Neural cell (in vitro differentiated cells): ENCODE measurements around the gene REPIN1. TPM values are rescaled to one million over a fixed set of nuclear protein-coding genes. Genes with fewer than 3 reads are reported as not detected.

Experiments
- H2AFZ ChIP-seq: fragments of 200-600, 300-800 bp; sonication (generic), shearing (Covaris generic); 2 replicates; pipeline ENCODE4 v1.6.0; 2014; ENCODE audit warnings: low read depth, mild to moderate bottlenecking, antibody characterized with exemption, low read length, moderate library complexity
- H3F3A ChIP-seq: fragments of 200-600 bp; shearing (Covaris generic); 2 replicates; pipeline ENCODE4 v1.6.1; 2016; ENCODE audit warnings: mild to moderate bottlenecking, moderate library complexity, mixed read lengths, antibody characterized with exemption, low read length; ENCODE audit not compliant: insufficient read depth, poor library complexity, severe bottlenecking
- H3K27ac ChIP-seq: fragments of 200-600, 300-800 bp; sonication (generic), shearing (Covaris generic); 2 replicates; pipeline ENCODE4 v1.5.1; 2014; ENCODE audit warnings: mild to moderate bottlenecking, low read length, moderate library complexity
- H3K27me3 ChIP-seq: fragments of 300-800, 200-600 bp; sonication (generic), shearing (Covaris generic); 2 replicates; pipeline ENCODE4 v1.6.0; 2014; ENCODE audit warnings: mild to moderate bottlenecking, low read depth, low read length, moderate library complexity; ENCODE audit not compliant: insufficient read depth
- H3K36me3 ChIP-seq: fragments of 300-800, 200-600 bp; sonication (generic), shearing (Covaris generic); 2 replicates; pipeline ENCODE4 v1.5.1; 2014; ENCODE audit warnings: mild to moderate bottlenecking, antibody characterized with exemption, low read length, moderate library complexity; ENCODE audit not compliant: insufficient read depth
- H3K4me2 ChIP-seq: fragments of 300-800, 200-600 bp; sonication (generic), shearing (Covaris generic); 2 replicates; pipeline ENCODE4 v1.6.0; 2014; ENCODE audit warnings: mild to moderate bottlenecking, low read length
- H3K4me3 ChIP-seq: fragments of 300-800, 200-600 bp; sonication (generic), shearing (Covaris generic); 2 replicates; pipeline ENCODE4 v1.5.1; 2014; ENCODE audit warnings: mild to moderate bottlenecking, low read length, moderate library complexity
- H3K79me2 ChIP-seq: fragments of 200-600 bp; shearing (Covaris generic); replicated peaks from 2 replicates; pipeline ENCODE4 v1.6.0; 2014; ENCODE audit warnings: mild to moderate bottlenecking, low read length, moderate library complexity; ENCODE audit not compliant: insufficient read depth
- H3K9ac ChIP-seq: fragments of 300-800, 200-600 bp; sonication (generic), shearing (Covaris generic); 2 replicates; pipeline ENCODE4 v1.6.1; 2016; ENCODE audit warnings: mild to moderate bottlenecking, low read length, mixed read lengths
- H3K9me2 ChIP-seq: fragments of 200-600 bp; shearing (Covaris generic); 2 replicates; pipeline ENCODE4 v1.6.1; 2016; ENCODE audit warnings: mild to moderate bottlenecking, low read length, mixed read lengths; ENCODE audit not compliant: insufficient read depth
- H3K9me3 ChIP-seq: fragments of 200-600, 300-800 bp; sonication (generic), shearing (Covaris generic); 2 replicates; pipeline ENCODE4 v1.6.1; 2016; ENCODE audit warnings: mild to moderate bottlenecking, mixed run types, low read length, moderate library complexity, mixed read lengths
- H4K20me1 ChIP-seq: fragments of 200-600 bp; shearing (Covaris generic); 2 replicates; pipeline ENCODE4 v1.6.1; 2016; ENCODE audit warnings: mild to moderate bottlenecking, mixed run types; ENCODE audit not compliant: insufficient read depth
- EP300 ChIP-seq: fragments of 450-650 bp; conservative IDR thresholded peaks from 2 replicates; pipeline ENCODE4 v1.6.1; 2014; ENCODE audit warnings: antibody characterized with exemption, mild to moderate bottlenecking, moderate library complexity; ENCODE audit not compliant: poor library complexity, severe bottlenecking
- EZH2 ChIP-seq: fragments of 200-600, 300-800 bp; shearing (Covaris generic), sonication (generic); IDR thresholded peaks from 2 replicates; pipeline ENCODE4 v1.6.1; 2014; ENCODE audit warnings: antibody characterized with exemption, low read length, borderline replicate concordance, mild to moderate bottlenecking; ENCODE audit not compliant: insufficient read depth, poor library complexity, severe bottlenecking
- MXI1 ChIP-seq: fragments of 450-650 bp; conservative IDR thresholded peaks from 2 replicates; pipeline ENCODE4 v1.6.1; 2014; ENCODE audit warnings: antibody characterized with exemption, mild to moderate bottlenecking; ENCODE audit not compliant: poor library complexity, severe bottlenecking
- POLR2AphosphoS5 ChIP-seq: IDR thresholded peaks from 2 replicates; pipeline ENCODE4 v1.6.1; 2012
- RAD21 ChIP-seq: fragments of 450-650 bp; conservative IDR thresholded peaks from 2 replicates; pipeline ENCODE4 v1.6.1; 2014; ENCODE audit warnings: antibody characterized with exemption, mild to moderate bottlenecking, moderate library complexity
- SMC3 ChIP-seq: fragments of 450-650 bp; conservative IDR thresholded peaks from 2 replicates; pipeline ENCODE4 v1.6.1; 2014; ENCODE audit warnings: antibody characterized with exemption, mild to moderate bottlenecking, moderate library complexity; ENCODE audit not compliant: poor library complexity
- TAF1 ChIP-seq: IDR thresholded peaks from 2 replicates; pipeline ENCODE4 v1.6.1; 2012; ENCODE audit warnings: low read depth
- polyA plus RNA-seq: library from polyadenylated mRNA; depleted of rRNA; stranded (reverse); fragments of >200 nt; gene quantifications from 2 replicates; pipeline ENCODE4 v1.2.3, GENCODE V29; 2014
- TF ChIP-seq, protein P1 (sequence below): IDR thresholded peaks from 2 replicates; pipeline ENCODE4 v1.6.1; 2012; ENCODE audit warnings: borderline replicate concordance
- TF ChIP-seq, protein P2 (sequence below): fragments of 450-650 bp; IDR thresholded peaks from 2 replicates; pipeline ENCODE4 v1.5.1; 2014; ENCODE audit warnings: antibody characterized with exemption, mild to moderate bottlenecking, moderate library complexity; ENCODE audit not compliant: poor library complexity, severe bottlenecking

REPIN1 gene
- polyA plus RNA-seq, 1 donor from 2014 or later = 95.5 TPM

DNA sequence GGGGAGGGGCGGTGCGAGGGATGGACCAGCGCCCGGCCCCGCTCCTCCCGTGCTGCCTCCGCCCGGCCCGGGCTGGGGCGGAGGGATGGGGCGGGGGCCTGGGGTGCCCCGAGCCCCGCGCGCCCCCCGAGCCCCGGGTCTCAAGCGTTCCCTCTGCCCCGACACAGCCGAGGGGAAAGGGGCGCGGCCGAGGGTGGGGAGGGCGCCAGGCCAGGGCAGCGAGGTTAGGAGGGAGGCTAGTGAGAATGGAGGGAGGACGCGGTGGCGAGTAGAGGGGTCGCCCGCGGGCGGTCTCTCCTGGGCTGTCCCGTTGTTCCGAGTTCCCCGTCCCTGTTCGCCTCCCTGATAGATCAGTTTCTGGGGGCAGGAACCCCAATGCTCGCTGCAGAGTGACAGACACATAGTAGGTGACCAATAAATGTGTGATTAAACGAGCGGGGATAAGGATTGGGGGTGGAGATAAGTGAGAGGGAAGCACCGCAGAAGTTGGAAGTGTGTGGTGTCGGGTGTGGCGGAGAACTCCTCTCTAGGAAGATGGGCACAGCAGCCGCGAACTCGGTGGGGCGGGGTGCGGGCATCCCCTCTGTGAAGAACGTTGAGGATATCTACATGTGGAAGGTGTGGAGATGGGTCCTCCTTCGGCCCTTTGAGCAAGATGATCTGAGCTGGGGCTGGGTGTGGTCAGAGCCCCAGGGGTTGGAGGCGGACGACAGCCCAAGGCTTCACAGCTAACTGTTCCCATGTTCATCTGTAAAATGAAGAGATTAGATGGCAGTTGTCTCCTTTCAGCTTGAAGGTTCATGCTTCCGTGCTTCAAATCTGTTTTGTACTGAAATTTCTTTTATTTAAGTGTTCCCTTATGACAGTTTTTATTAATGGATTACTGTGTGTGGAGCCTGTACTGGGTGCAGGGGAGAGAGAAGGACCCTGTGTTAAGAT lies 11.1 kb downstream of the REPIN1 start:
- H3K79me2 ChIP-seq = peaks cover 57% of the 10 kb centered on the region
- H3K9ac ChIP-seq = peak overlapping the region; percentile 92
- H3K27ac ChIP-seq = peak overlapping the region; percentile 87
- H3K4me2 ChIP-seq = peak overlapping the region; percentile 99
- H3K4me3 ChIP-seq = peak overlapping the region; percentile 96
- peak overlapping the region; percentile 38 for H2AFZ ChIP-seq
- H3K36me3 ChIP-seq = no peaks in the 10 kb centered on the region
- no peaks in the 10 kb centered on the region for H3K27me3 ChIP-seq
- peaks cover 4% of the 10 kb centered on the region for H3F3A ChIP-seq
- H4K20me1 ChIP-seq = no peaks in the 10 kb centered on the region
- H3K9me3 ChIP-seq = no peaks in the 10 kb centered on the region
- no peaks in the 10 kb centered on the region for H3K9me2 ChIP-seq
- TF ChIP-seq EP300 (no peak), TAF1 (no peak), POLR2AphosphoS5 (no peak), MXI1 (no peak)
- TF ChIP-seq, protein P1, sequence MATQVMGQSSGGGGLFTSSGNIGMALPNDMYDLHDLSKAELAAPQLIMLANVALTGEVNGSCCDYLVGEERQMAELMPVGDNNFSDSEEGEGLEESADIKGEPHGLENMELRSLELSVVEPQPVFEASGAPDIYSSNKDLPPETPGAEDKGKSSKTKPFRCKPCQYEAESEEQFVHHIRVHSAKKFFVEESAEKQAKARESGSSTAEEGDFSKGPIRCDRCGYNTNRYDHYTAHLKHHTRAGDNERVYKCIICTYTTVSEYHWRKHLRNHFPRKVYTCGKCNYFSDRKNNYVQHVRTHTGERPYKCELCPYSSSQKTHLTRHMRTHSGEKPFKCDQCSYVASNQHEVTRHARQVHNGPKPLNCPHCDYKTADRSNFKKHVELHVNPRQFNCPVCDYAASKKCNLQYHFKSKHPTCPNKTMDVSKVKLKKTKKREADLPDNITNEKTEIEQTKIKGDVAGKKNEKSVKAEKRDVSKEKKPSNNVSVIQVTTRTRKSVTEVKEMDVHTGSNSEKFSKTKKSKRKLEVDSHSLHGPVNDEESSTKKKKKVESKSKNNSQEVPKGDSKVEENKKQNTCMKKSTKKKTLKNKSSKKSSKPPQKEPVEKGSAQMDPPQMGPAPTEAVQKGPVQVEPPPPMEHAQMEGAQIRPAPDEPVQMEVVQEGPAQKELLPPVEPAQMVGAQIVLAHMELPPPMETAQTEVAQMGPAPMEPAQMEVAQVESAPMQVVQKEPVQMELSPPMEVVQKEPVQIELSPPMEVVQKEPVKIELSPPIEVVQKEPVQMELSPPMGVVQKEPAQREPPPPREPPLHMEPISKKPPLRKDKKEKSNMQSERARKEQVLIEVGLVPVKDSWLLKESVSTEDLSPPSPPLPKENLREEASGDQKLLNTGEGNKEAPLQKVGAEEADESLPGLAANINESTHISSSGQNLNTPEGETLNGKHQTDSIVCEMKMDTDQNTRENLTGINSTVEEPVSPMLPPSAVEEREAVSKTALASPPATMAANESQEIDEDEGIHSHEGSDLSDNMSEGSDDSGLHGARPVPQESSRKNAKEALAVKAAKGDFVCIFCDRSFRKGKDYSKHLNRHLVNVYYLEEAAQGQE = no peak

DNA sequence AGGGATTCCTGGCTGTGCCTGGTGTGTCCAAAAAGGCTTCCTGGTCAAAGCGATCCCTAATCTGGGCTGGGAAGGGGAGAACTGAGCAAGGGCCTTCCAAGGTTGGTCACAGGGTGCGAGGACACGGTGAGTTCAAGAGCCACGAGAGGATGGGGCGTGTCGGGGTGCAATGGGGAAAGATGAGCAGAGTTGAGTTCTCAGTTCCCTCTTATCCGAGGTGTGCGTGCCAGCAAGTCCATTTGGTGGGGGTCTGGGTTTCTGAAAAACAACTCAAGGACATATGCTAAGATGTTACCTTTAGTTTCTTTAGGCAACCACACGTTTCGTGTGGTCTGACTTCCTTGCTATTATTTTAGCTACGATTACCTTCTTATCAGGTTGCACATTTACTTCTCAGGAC lies 11.8 kb downstream of the REPIN1 start:
- peak overlapping the region; percentile 87 for H3K27ac ChIP-seq
- H3F3A ChIP-seq = peaks cover 4% of the 10 kb centered on the region
- H2AFZ ChIP-seq = no peak overlapping the region
- H3K36me3 ChIP-seq = no peaks in the 10 kb centered on the region
- no peaks in the 10 kb centered on the region for H3K27me3 ChIP-seq
- peak overlapping the region; percentile 99 for H3K4me2 ChIP-seq
- H3K9ac ChIP-seq = peak overlapping the region; percentile 92
- no peaks in the 10 kb centered on the region for H3K9me2 ChIP-seq
- peak overlapping the region; percentile 96 for H3K4me3 ChIP-seq
- H3K9me3 ChIP-seq = no peaks in the 10 kb centered on the region
- H3K79me2 ChIP-seq = peaks cover 62% of the 10 kb centered on the region
- no peaks in the 10 kb centered on the region for H4K20me1 ChIP-seq
- TF ChIP-seq, protein P1 = no peak
- TF ChIP-seq POLR2AphosphoS5 (no peak), RAD21 (no peak), SMC3 (no peak), EZH2 (no peak), TAF1 (no peak), EP300 (no peak), MXI1 (no peak)
- TF ChIP-seq, protein P2, sequence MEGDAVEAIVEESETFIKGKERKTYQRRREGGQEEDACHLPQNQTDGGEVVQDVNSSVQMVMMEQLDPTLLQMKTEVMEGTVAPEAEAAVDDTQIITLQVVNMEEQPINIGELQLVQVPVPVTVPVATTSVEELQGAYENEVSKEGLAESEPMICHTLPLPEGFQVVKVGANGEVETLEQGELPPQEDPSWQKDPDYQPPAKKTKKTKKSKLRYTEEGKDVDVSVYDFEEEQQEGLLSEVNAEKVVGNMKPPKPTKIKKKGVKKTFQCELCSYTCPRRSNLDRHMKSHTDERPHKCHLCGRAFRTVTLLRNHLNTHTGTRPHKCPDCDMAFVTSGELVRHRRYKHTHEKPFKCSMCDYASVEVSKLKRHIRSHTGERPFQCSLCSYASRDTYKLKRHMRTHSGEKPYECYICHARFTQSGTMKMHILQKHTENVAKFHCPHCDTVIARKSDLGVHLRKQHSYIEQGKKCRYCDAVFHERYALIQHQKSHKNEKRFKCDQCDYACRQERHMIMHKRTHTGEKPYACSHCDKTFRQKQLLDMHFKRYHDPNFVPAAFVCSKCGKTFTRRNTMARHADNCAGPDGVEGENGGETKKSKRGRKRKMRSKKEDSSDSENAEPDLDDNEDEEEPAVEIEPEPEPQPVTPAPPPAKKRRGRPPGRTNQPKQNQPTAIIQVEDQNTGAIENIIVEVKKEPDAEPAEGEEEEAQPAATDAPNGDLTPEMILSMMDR = no peak
